H1 (cell line): ENCODE measurements around the gene LRRN1. TPM values are rescaled to one million over a fixed set of nuclear protein-coding genes. Genes with fewer than 3 reads are reported as not detected.

Experiments used
- EZH2 ChIP-seq: fragments of 200-600 bp; sonication (generic); IDR thresholded peaks from 2 replicates; pipeline ENCODE4 v1.7.1; 2012; ENCODE audit warnings: low read depth, mild to moderate bottlenecking, moderate library complexity, low read length, inconsistent platforms; ENCODE audit not compliant: severe bottlenecking
- polyA plus RNA-seq, 7 experiments: library from polyadenylated mRNA; depleted of rRNA in 3 of 7; stranded (reverse) in 5 of 7; unstranded in 2 of 7; fragments of >200 nt in 5 of 7; fragments of 200-250 nt in 2 of 7; gene quantifications; 1 replicate in 5 of 7; 2 replicates in 1 of 7; 4 replicates in 1 of 7; pipeline versions ENCODE4 v1.2.1 to v1.2.3, GENCODE V29; 2011 to 2013; ENCODE audit warnings: missing spikeins in 2 of 7, mixed read lengths in 2 of 7
- total RNA-seq: library from RNA; stranded (reverse); fragmentation: NEBNext Ultra II Directional; extraction: Animal tissue kit (Norgen Biotek cat#: 25700); gene quantifications from 2 replicates; pipeline ENCODE4 v1.2.1, GENCODE V29; 2021

Gene LRRN1
- total and polyA plus RNA-seq, 2 of the 8 experiments (the other 6 are each of a cell fraction or from before 2014, with no cell fraction given): 159 to 199 TPM

DNA sequence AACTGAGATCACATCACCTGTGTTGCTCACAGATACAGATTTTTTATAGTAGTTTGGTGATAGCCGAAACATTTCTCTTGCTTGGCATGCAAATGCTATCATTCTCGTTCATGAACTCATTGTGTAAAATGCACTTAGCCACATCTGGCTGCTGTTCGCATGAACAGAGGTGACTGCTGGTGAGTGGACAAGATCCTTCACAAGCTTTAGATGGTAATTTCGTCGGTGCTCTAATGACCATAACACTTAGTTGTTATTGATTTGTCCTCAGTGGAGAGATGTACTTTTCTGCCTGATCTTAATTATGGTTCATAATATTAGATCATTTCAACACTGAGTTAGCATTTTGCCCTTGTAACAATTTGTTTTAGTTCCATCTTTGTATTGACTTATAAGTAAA, 13.8 kb downstream of the LRRN1 start (continued):
- TF ChIP-seq EZH2: no peak
- TF ChIP-seq, all 59 proteins: peak for 0
